OCI-M2 (cell line): ENCODE results near the gene MMADHC.
A peak's percentile ranks its signal among the peaks of the same experiment; 100 is the strongest.

Source experiments
- DNase-seq: peaks from one replicate; lab custom pipeline; 2025; ENCODE audit not compliant: unreplicated experiment; lab: John Stamatoyannopoulos, UW

Gene MMADHC

DNA sequence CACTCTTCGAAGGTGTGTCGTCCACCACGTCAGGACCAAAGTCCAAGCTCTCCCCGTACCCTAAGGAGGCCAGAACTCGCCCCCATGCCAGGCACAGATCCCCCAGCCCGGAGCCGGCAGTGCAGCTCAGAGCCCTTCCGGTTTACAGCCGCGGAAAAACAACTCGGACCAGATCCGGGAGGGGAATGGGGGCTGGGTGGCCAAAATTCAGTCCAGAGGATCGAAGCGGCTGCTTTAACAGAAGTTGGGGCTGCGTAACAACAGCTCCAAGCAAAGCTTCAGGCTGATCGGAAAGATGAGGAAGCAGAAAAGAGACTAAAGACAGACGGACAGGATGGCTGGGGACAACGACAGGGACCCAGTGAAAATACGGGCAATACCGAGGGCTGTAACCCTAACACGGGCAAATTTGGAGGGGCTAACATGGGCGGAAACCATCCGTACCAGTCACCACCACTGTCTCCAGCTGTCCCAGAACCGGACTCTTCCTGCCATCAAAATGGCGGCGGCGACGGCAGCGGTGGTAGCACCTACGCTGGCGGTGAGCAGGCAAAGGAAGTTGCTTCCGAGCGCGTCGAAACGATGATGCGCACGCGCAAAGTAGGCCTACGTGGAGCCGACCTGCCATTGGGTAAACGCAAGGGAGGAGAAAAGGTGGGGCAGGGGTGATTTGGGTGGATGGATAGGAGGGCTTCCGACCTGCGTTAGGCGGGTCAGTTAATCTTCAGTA is at the start of gene MMADHC:
Gene MMADHC (minus strand): TSS at position 556 of the 730 bp plus-strand sequence. CDS start 678 bp downstream, outside the sequence.
- DNase-seq, result peak; percentile 39

- DNase-seq, result no peak
Observed at GRCh38 chr2:149634103-149634502, 46.5 kb upstream of the MMADHC start.

DNA sequence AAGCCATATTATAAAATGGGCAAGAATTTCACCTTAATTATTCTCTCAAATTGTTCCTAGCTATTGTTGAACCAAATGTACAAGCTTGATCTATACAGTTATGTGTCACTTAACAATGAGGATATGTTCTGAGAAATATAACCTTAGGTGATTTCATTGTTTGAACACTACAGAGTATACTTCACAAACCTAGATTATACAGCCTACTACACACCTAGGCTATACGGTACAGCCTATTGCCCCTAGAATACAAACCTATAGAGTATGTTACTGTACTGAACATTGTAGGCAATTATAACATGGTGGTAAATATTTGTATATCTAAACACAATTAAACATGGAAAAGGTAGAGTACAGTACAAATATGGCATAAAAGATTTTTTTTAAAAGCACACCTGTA is 42.9 kb upstream of the MMADHC start:
- no peak for DNase-seq

- DNase-seq, result no peak
Observed at GRCh38 chr2:149629026-149629425, 41.5 kb upstream of the MMADHC start.

GRCh38 chr2:149627111-149627801 is 39.7 kb upstream of the MMADHC start:
- DNase-seq, result no peak

DNA sequence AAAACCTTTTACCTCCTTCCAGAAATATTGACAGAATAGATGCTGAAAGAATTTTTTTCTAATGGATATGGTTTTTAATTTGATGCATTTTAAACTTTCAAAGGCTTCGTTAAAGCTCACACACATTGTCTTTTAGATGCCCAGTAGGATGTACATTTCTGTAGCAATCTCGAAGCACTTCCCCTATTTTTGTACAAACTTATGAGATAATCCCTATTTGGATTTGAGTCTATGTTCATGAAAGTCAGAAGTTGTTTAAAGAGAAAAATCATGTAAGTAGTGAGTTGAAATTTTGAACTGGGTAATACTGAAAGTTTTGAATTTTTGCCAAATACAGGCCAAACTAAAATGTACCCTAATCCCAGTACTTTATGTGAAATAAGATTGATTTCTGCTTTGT is 38.1 kb upstream of the MMADHC start:
- DNase-seq, result no peak

DNA sequence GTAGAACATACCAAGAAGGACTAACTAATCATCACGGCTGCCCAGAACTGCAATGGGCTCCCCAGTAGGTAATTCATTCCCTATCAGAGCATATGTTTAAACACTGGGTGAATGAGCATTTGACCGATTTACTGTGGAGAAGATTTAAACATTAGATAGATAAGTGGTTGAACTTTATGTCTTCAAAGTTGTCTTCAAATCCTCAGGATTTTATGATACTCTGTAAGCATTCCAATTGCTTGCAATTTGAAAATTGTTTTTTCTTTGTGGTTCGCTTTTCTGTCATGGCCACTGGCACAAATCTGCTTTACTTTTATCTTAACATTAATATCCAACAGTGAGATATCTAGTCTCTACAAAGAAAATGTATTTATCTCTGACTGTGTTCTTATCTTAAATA is 37.7 kb upstream of the MMADHC start:
- DNase-seq, result no peak

DNA sequence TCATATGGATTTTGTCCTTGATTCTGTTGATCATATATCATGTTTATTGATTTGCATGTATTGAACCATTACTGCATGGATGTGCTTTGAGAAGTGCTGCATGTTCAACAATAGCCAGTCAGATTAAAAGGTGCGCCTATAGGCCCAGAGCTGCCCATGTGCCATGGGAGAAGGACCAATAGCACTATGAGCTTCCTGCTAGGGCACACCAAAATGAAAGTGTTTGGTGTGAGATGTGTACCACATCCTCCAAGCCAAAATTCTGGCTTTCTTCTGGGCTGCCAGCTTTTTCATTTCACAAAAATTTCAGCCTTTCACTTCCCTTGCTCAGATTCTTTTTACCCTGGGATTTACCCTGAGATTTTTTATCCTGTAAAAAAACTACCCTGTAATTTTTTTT is 34.8 kb upstream of the MMADHC start:
- no peak for DNase-seq

DNA sequence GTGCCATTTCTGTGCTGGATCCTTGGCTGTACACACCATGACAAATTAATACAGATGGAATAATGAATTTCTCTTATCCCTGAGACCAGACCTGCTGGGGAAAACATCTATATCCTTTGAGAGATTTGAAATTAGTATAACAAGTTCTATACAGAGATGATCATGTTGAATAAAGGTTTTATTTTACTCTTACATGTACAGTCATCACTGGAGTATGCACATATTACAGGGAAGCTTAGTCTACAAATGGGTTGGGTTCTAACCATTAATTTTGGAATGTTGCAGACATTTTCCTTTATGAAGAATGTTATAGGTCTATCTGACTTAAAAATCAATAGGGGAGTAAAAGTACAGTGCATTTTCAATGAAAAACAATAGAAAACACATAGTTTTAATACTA is 29.9 kb upstream of the MMADHC start:
- no peak for DNase-seq

- DNase-seq, result no peak
Observed at GRCh38 chr2:149616681-149617456, 29.3 kb upstream of the MMADHC start.

- DNase-seq, result no peak
Observed at GRCh38 chr2:149613704-149614103, 26.1 kb upstream of the MMADHC start.

GRCh38 chr2:149612122-149612521 is 24.5 kb upstream of the MMADHC start:
- DNase-seq, result no peak

- DNase-seq, result no peak
Observed at GRCh38 chr2:149611100-149611820, 23.7 kb upstream of the MMADHC start.

DNA sequence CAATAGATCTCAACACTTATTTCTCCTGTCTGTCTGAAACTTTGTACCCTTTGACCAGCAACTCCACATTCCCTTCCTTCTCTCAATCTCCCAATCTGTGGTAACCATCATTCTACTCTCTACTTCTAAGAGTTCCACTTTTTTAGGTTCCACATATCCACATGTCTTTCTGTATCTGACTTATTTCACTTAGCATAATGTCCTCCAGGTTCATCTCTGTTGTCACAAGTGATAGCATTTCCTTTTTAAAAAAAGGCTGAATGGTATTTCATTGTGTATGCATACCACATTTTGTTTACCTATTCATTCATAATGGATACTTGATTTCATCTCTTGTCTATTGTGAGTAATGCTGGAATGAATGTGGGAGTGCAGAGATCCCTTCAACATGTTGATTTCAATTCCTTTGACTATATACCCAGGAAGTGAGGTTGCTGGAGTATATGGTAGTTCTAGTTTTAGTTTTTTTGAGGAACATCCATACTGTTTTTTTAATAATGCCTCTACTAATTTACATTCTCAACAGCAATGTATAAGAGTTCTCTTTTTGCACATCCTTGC is 18.8 kb upstream of the MMADHC start:
- DNase-seq, result no peak

DNA sequence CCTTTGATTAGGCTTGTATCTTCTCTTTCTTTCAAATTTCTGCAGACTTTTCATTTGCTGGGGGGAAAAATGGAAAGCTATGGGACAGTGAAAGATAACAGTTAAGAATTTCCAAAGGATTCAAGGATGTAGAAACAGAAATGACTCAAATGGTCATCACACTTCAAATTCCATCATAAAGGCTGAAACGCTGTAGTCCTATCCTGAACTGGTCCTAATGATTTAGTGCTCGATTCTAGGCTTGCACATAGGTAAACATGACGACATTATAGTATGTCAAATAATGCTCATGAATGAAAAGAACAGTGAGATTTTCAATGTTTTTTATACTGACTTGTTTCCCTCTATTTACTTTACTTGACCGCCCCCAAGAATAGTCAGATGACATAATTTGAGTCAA is 15.7 kb upstream of the MMADHC start:
- DNase-seq, result no peak

DNA sequence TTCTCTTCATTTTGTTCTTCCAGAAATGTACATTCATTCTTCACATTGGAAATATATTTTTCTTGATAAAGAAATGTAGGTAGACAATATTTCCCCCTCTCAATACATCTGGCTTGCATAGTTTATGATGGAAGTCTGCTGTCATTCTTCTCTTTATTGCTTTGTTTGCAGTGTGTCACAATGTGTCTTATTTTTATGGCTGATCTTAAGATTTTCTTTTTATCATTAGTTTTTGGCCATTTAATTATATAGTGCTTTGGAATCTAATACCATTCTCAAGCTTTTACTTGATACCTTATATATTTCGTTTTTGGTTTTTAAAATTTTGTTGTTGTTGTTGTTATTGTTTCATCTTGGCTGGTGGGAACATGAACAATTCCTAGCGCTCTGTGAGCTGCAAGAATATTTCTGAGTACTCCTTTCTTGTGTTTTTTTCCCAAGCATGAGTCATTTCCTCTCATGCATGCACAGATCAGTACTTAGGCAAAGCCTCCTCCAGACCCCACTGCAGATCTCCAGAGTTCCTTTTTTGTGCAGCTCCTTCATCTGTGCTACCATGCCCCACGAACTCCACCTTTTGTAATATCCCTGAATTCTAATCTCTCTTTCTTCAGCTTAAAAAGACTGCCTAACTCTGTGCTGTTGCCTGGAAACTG is 13.7 kb upstream of the MMADHC start:
- no peak for DNase-seq

- DNase-seq, result peak; percentile 6
Observed at GRCh38 chr2:149597668-149598326, 10.2 kb upstream of the MMADHC start.

GRCh38 chr2:149597050-149597667 is 9.6 kb upstream of the MMADHC start:
- DNase-seq, result no peak

GRCh38 chr2:149596471-149596870 is 8.9 kb upstream of the MMADHC start:
- no peak for DNase-seq
